Stomach smooth muscle (tissue), 2 donors: ENCODE results near the gene CRTAC1.
"Not testable (repeated sequence)": the region's sequence is repeated elsewhere in the genome, so short reads cannot be mapped to it uniquely, and the experiment has no call there.

Experiments
- H3K27ac ChIP-seq: one replicate; pipeline ENCODE4 v1.7.0; 2013; ENCODE audit warnings: mild to moderate bottlenecking, low read length, inconsistent platforms
- H3K27me3 ChIP-seq, 2 donors: one replicate each; pipeline ENCODE4 v1.7.0; 2013; ENCODE audit warnings: low read length in 2 of 2; ENCODE audit not compliant: insufficient read depth in 2 of 2, control insufficient read depth in 1 of 2
- H3K36me3 ChIP-seq, 2 donors: one replicate each; pipeline ENCODE4 v1.7.0; 2013; ENCODE audit warnings: low read length in 2 of 2; ENCODE audit not compliant: control insufficient read depth in 2 of 2, insufficient read depth in 2 of 2
- H3K4me1 ChIP-seq: one replicate; pipeline ENCODE4 v1.7.0; 2013; ENCODE audit warnings: low read length; ENCODE audit not compliant: control insufficient read depth, insufficient read depth
- H3K4me3 ChIP-seq, 2 donors: one replicate each; pipeline ENCODE4 v1.7.0; 2013; ENCODE audit warnings: low read length in 2 of 2
- H3K9ac ChIP-seq, 2 donors: one replicate each; pipeline ENCODE4 v1.7.0; 2013; ENCODE audit warnings: low read length in 2 of 2, mild to moderate bottlenecking in 1 of 2
- H3K9me3 ChIP-seq, 2 donors: one replicate each; pipeline ENCODE4 v1.7.0; 2013; ENCODE audit warnings: low read length in 2 of 2; ENCODE audit not compliant: control insufficient read depth in 2 of 2
- donor health status: healthy.
- donor health status: Pancreatic carcinoma.

Gene CRTAC1

GRCh38 chr10:97843281-97843671 is 187.1 kb downstream of the CRTAC1 start:
- no peaks in the 10 kb centered on the region for H3K9me3 ChIP-seq
- H3K4me3 ChIP-seq: no peak overlapping the region
- H3K36me3 ChIP-seq: no peaks in the 10 kb centered on the region
- H3K27ac ChIP-seq: no peak overlapping the region
- peaks cover 2 to 5% of the 10 kb centered on the region in 2 donors for H3K27me3 ChIP-seq
- H3K4me1 ChIP-seq: peaks cover 8% of the 10 kb centered on the region
- H3K9ac ChIP-seq: no peak overlapping the region

- Histone ChIP-seq H3K9ac (no peak overlapping the region), H3K4me1 (peaks cover 8% of the 10 kb centered on the region), H3K4me3 (no peak overlapping the region), H3K27ac (no peak overlapping the region), H3K27me3 (peaks cover 2 to 5% of the 10 kb centered on the region in 2 donors), H3K9me3 (no peaks in the 10 kb centered on the region), H3K36me3 (no peaks in the 10 kb centered on the region)
Observed at GRCh38 chr10:97842656-97843280, 187.7 kb downstream of the CRTAC1 start.

DNA sequence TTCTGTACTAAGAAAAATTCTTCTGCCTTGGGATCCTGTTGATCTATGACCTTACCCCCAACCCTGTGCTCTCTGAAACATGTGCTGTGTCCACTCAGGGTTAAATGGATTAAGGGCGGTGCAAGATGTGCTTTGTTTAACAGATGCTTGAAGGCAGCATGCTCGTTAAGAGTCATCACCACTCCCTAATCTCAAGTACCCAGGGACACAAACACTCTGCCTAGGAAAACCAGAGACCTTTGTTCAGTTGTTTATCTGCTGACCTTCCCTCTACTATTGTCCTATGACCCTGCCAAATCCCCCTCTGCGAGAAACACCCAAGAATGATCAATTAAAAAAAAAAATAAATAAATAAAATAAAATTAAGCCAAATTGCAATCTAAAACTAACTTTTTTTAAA is 188.3 kb downstream of the CRTAC1 start:
- H3K4me3 ChIP-seq, H3K36me3 ChIP-seq, H3K27me3 ChIP-seq, H3K9me3 ChIP-seq, H3K27ac ChIP-seq, H3K9ac ChIP-seq, H3K4me1 ChIP-seq: not testable (repeated sequence)

- not testable (repeated sequence) for H3K4me1 ChIP-seq, H3K36me3 ChIP-seq, H3K9me3 ChIP-seq, H3K9ac ChIP-seq, H3K27ac ChIP-seq, H3K4me3 ChIP-seq, H3K27me3 ChIP-seq
Observed at GRCh38 chr10:97841166-97841565, 189.3 kb downstream of the CRTAC1 start.

DNA sequence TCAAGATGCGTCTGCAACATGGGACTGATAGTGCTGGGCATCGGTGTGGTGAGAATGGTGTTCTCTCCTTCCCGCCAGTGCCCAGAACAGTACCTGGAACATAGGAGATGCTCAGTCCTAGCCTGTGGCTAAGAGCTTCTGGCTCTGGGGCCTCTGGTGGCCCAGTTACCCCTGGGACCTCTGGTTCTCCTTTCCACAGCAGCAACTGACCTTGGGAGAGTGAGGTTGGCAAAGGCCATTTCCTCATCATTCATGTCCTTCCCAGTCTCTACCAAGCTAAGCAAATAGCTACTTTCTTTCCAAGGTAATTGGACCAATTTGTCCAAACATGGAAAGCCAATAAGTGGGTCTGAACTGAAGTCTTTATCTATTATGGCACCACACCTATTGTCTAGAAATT is 192.3 kb downstream of the CRTAC1 start:
- Histone ChIP-seq H3K4me3 (no peak overlapping the region), H3K9ac (no peak overlapping the region), H3K9me3 (no peaks in the 10 kb centered on the region), H3K27me3 (peaks cover 4 to 16% of the 10 kb centered on the region in 2 donors), H3K27ac (no peak overlapping the region), H3K36me3 (no peaks in the 10 kb centered on the region), H3K4me1 (peaks cover 8% of the 10 kb centered on the region)

- Histone ChIP-seq H3K4me1 (peaks cover 8% of the 10 kb centered on the region), H3K36me3 (no peaks in the 10 kb centered on the region), H3K27ac (no peak overlapping the region), H3K27me3 (peaks cover 4 to 21% of the 10 kb centered on the region in 2 donors), H3K4me3 (no peak overlapping the region), H3K9me3 (no peaks in the 10 kb centered on the region), H3K9ac (no peak overlapping the region)
Observed at GRCh38 chr10:97836446-97836845, 194.0 kb downstream of the CRTAC1 start.

DNA sequence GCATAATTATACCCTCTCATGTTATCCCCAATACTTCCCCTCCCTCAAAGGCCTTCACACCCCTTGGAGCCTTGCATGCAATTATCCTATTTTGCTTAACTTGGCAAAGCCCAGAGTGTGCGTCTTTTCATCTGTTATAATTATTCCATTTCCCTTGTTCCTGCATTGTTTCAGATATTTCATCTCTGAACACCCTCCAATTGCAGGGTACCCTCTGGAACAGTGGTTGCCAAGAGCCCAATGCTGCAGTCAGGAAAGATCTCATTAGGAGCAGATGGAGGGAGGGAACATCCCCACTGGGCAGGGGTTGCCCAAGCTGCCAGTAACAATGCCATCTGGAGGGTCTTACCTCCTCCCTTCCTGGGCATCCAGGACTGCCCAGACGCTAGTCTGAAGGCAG is 199.2 kb downstream of the CRTAC1 start:
- Histone ChIP-seq H3K4me1 (peaks cover 3% of the 10 kb centered on the region), H3K9ac (no peak overlapping the region), H3K36me3 (no peaks in the 10 kb centered on the region), H3K9me3 (no peaks in the 10 kb centered on the region), H3K4me3 (no peak overlapping the region), H3K27ac (no peak overlapping the region), H3K27me3 (peaks cover 0 to 27% of the 10 kb centered on the region in 2 donors)

DNA sequence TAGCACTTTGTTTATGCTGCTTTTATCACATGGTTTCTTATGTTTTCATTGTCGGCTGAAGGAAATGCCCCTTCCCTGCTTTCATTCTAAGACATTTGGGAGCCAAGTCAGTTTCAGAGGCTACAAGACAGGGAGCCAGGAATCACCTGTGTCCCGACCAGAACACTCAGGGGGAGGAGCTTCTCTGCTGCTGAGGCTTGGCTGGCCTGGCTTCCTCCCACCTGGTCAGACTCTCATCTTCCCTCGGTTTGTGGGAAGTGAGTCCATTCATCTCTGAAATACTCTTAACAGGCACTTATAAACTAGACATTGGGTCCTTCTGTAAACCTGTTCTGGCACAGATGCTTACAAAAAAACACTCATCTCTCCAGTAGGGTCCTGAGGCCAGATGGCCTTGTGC is 200.4 kb downstream of the CRTAC1 start:
- Histone ChIP-seq H3K9me3 (no peaks in the 10 kb centered on the region), H3K27ac (no peak overlapping the region), H3K9ac (no peak overlapping the region), H3K4me1 (peaks cover 3% of the 10 kb centered on the region), H3K27me3 (peaks cover under 1 to 24% of the 10 kb centered on the region in 2 donors), H3K4me3 (no peak overlapping the region), H3K36me3 (no peaks in the 10 kb centered on the region)

GRCh38 chr10:97828721-97829120 is 201.7 kb downstream of the CRTAC1 start:
- Histone ChIP-seq H3K9ac (no peak overlapping the region), H3K9me3 (no peaks in the 10 kb centered on the region), H3K36me3 (no peaks in the 10 kb centered on the region), H3K27me3 (peaks cover 3 to 21% of the 10 kb centered on the region in 2 donors), H3K4me1 (peaks cover 3% of the 10 kb centered on the region), H3K4me3 (no peak overlapping the region), H3K27ac (no peak overlapping the region)

DNA sequence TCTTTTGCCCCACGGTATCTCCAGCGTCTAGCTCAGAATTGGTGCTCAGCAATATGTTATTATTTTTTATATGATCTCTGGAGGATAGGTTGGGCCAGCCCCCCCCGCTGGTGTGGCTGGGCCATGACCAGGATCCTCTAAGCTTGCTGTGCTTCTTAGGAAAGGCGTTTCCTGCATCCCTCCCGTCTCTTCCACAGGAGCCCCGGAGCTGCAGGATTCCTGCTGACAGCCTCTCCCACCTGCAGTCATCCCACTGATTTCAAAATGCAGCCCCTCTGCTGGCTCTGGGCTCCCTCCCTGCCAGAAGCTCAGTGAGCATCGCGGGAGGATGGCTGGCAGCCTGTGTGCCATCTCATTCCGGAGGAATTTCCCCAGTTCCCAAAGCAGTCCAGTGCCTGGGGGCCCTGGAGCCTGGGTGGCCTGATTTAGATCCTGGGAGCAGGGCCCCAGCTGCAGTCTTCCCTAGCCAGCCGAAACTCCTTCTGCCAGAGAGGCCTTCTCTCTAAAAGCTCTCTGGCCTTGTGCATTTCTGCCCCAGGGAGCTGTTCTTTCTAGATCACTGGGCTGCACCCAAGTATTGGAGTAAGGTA is 202.6 kb downstream of the CRTAC1 start:
- H3K4me3 ChIP-seq: no peak overlapping the region
- peaks cover 3 to 24% of the 10 kb centered on the region in 2 donors for H3K27me3 ChIP-seq
- no peak overlapping the region for H3K27ac ChIP-seq
- no peaks in the 10 kb centered on the region for H3K36me3 ChIP-seq
- no peaks in the 10 kb centered on the region for H3K9me3 ChIP-seq
- peaks cover 3% of the 10 kb centered on the region for H3K4me1 ChIP-seq
- H3K9ac ChIP-seq: no peak overlapping the region

- no peak overlapping the region for H3K27ac ChIP-seq
- H3K9me3 ChIP-seq: no peaks in the 10 kb centered on the region
- peaks cover 3% of the 10 kb centered on the region for H3K4me1 ChIP-seq
- no peaks in the 10 kb centered on the region for H3K36me3 ChIP-seq
- H3K27me3 ChIP-seq: peaks cover 5 to 19% of the 10 kb centered on the region in 2 donors
- no peak overlapping the region for H3K9ac ChIP-seq
- H3K4me3 ChIP-seq: no peak overlapping the region
Observed at GRCh38 chr10:97826892-97827291, 203.5 kb downstream of the CRTAC1 start.
